Astrocyte of the cerebellum (primary cell): Measurements from ENCODE around the gene DUS1L.

Experiments
- DNase-seq: peaks from one replicate; pipeline ENCODE4 v3.0.0-alpha.2; 2011; ENCODE audit warnings: low read depth
- H3K4me3 ChIP-seq: 2 replicates; pipeline ENCODE4 v1.5.1; 2011; ENCODE audit warnings: mild to moderate bottlenecking, low read depth, low read length, moderate library complexity
- in situ Hi-C: cut with HindIII; loops from 2 replicates; pipeline ENCODE4 v1.10.0; 2017; ENCODE audit warnings: low sequenced_read_pairs
- TF ChIP-seq, protein P1 (sequence below): IDR thresholded peaks from 2 replicates; pipeline ENCODE4 v1.5.1; 2012; ENCODE audit warnings: low read length, low read depth, moderate library complexity, mild to moderate bottlenecking; ENCODE audit errors: missing control alignments

DUS1L gene

DNA sequence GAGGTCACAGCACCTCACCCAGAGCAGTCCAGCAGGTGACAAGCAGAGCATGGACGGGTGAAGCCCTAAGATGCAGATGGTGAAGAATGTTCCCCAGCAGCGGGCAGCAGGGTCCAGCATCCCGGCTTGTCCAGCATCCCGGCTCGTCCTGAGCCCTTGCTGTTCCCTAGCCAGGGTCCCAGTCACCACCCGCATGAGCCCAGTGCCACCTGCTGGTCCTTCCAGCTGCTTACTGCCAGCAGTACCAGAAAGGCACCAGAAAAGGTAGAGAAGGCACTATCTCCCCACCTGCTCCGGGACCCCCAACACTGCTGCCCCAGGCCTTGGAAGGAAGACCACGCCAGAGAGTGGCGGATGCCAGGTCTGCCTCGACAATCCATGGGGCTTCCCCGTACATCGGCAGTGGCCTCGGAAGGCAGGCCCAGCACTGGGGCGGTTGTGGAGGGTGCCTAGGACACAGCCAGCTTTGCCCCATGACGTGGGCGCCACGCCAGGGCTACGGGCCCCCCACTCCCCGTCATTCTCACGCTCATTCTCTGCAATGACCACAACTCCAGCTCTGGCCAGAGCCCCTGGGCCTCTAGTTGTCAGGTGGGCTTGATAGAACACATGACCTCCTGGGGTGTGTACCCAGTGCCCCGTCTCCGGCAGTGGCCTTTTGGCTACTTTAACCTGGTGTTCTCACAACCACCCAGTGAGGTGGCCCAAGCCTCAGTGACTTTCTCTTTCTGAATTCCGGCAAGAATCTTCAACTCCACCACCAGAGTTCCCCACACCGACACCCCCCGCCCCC lies 44.3 kb downstream of the DUS1L start:
- peak; percentile 40 for DNase-seq
- H3K4me3 ChIP-seq, result peak overlapping the region; percentile 78
- TF ChIP-seq, protein P1, sequence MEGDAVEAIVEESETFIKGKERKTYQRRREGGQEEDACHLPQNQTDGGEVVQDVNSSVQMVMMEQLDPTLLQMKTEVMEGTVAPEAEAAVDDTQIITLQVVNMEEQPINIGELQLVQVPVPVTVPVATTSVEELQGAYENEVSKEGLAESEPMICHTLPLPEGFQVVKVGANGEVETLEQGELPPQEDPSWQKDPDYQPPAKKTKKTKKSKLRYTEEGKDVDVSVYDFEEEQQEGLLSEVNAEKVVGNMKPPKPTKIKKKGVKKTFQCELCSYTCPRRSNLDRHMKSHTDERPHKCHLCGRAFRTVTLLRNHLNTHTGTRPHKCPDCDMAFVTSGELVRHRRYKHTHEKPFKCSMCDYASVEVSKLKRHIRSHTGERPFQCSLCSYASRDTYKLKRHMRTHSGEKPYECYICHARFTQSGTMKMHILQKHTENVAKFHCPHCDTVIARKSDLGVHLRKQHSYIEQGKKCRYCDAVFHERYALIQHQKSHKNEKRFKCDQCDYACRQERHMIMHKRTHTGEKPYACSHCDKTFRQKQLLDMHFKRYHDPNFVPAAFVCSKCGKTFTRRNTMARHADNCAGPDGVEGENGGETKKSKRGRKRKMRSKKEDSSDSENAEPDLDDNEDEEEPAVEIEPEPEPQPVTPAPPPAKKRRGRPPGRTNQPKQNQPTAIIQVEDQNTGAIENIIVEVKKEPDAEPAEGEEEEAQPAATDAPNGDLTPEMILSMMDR, result peak; percentile 70
- in situ Hi-C loops, result no loop called here

GRCh38 chr17:82020572-82021106 lies 45.0 kb downstream of the DUS1L start:
- no peak overlapping the region for H3K4me3 ChIP-seq
- no peak for DNase-seq
- in situ Hi-C loops, result no loop called here
- TF ChIP-seq, protein P1, result no peak

DNA sequence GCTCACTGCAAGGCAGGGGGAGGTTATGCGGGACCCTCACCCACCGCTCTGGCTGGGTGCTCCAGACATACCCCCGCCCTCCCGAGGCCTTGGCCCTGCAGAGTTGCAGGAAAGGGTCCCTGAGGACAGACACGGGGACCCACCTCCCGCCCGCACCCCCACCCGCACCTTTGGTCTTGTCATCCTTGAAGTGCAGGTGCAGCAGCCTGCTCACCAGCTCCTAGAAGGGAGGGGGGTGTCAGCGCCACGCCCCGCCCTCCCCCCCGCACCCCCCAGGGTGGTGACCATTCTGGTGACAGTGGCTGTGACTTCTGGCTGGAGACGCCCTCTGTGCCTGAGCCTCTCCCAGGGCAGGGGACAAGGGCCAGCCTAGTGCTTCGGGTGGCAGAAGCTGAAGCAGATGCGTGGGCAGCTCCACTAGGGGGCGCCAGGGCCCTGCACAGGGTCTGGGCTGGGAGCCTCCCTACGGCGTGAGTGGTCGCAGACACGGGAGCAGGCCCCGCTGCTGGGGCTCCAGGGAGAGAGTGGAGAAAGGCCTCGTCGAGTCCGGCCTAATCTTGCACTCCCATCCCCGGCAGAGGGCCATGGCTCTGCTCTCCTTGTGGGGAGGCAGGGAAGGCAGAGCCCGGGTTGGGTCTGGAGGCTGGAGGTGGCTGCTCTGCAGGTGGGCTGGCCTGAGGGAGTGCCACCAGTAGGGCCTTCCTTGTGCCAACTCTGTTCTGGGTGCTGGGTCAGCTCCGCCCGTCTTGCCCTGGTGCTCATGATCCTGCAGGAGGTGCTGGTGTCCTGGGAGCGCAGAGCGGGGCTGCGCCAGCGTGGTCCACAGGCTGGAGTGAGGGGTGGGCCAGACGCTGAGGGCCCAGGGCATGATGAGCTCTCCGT lies 45.7 kb downstream of the DUS1L start:
- no peak for DNase-seq
- in situ Hi-C loops, result no loop called here
- TF ChIP-seq, protein P1, result peak; percentile 73
- no peak overlapping the region for H3K4me3 ChIP-seq

DNA sequence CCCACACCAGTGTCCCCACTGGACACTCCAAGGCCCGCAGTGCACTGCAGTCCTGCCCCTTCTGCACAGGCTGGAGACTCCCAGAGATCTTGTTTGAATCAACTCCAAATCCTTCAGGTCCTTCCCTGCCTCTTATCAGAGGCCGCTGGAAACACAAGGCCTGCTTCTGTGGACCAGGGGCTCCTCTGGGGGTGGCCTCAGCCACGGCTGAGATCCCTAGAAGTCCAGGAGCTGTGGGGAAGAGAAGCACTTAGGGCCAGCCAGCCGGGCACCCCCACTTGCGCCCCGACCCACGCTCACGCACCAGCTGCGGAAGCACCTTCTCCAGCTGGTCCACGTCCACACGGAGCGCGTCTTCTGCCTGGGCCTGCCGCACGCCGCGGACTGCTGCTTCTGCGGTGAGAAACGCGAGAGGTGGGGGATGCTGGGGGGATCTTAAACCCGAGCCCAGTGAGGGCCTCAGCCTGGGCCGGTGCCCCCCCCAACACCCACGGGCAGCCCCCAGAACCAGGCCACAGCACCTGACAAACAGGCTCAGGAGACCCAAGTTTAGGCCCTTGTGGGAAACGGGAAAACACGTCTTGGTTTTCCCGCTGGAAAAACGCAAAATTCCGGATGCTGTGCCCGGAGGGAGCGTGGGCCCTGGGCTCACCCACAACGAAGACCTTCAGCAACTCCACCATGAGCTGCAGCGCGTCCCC lies 46.5 kb downstream of the DUS1L start:
- no peak overlapping the region for H3K4me3 ChIP-seq
- in situ Hi-C loops, result no loop called here
- no peak for DNase-seq
- TF ChIP-seq, protein P1, result no peak

DNA sequence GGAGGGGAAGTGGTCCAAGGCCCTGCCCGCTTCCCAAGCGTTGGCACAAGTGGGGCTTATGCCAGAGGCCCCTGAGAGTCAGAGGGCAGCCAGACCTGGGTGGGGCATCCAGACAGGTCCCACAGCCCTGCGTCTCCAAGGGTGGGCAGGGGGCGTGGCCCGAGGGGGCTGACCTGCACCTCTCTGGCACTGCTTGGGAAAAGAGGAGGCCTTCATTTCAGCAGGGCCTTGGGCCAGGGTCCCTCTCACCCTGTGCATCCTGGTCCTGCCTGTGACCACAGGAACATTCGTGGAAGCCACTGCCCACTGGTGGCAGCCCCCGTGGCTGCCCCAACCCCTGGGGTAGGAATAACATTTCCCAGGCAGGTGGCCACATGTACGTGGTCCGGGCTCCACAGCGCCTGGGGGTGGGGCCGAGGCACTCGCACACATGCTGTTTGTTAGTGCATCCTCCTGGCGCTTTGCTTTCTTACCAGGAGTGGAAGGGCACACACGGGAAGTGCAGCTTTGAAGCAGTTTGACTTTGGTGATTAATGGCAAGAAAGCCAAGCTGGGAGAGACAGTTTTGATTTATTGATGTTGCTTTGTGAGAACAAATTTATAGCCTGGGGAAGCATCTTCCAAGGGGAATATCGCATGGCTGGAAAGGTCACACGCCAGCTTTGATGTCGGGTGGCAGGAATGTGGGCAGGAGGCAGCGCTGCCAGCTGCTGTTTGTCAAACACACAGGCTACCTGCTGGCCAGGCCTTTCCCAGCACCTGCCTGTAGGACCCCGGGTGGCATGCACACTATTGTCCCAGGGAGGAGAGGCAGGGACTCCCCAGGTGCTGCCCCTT lies 47.2 kb downstream of the DUS1L start:
- TF ChIP-seq, protein P1, result no peak
- no peak overlapping the region for H3K4me3 ChIP-seq
- in situ Hi-C loops, result no loop called here
- no peak for DNase-seq
